Progenitor cell of endocrine pancreas (in vitro differentiated cells): ENCODE data around the gene CCDC78. TPM values are rescaled to one million over a fixed set of nuclear protein-coding genes. Genes with fewer than 3 reads are reported as not detected.
"Not testable (repeated sequence)": the region's sequence is repeated elsewhere in the genome, so short reads cannot be mapped to it uniquely, and the experiment has no call there.

ENCODE experiments used
- DNase-seq: peaks from one replicate; pipeline ENCODE4 v3.0.0; 2021; ENCODE audit warnings: low spot score; ENCODE audit not compliant: unreplicated experiment
- H3K27ac Mint-ChIP-seq: 2 replicates; pipeline ENCODE4 v1.8.0; 2021; ENCODE audit warnings: mild to moderate bottlenecking, moderate library complexity, mixed read lengths
- H3K27me3 Mint-ChIP-seq: 2 replicates; pipeline ENCODE4 v1.8.0; 2021; ENCODE audit warnings: mixed read lengths
- H3K36me3 Mint-ChIP-seq: 2 replicates; pipeline ENCODE4 v1.8.0; 2022; ENCODE audit warnings: mixed read lengths; ENCODE audit not compliant: insufficient read depth
- H3K4me1 Mint-ChIP-seq: 2 replicates; pipeline ENCODE4 v1.8.0; 2021; ENCODE audit warnings: low read depth, mixed read lengths
- H3K4me3 Mint-ChIP-seq: 2 replicates; pipeline ENCODE4 v1.8.0; 2021; ENCODE audit warnings: low read depth, mild to moderate bottlenecking, moderate library complexity, mixed read lengths
- H3K9me3 Mint-ChIP-seq: 2 replicates; pipeline ENCODE4 v1.8.0; 2021; ENCODE audit warnings: low read depth, mixed read lengths
- CTCF ChIP-seq: fragments of 200-600 bp; sonication (generic); IDR thresholded peaks from one replicate; pipeline ENCODE4 v1.5.0; 2021; ENCODE audit warnings: antibody characterized with exemption, mild to moderate bottlenecking; ENCODE audit not compliant: unreplicated experiment
- total RNA-seq: library from RNA; stranded (reverse); gene quantifications from 2 replicates; pipeline ENCODE4 v1.2.1, GENCODE V29; 2021

The CCDC78 gene
- total RNA-seq, 1 donor from 2014 or later = 3.2 TPM

- Mint-ChIP-seq H3K36me3 (no peaks in the 10 kb centered on the region), H3K4me3 (peak overlapping the region; percentile 74), H3K27me3 (peaks cover 5% of the 10 kb centered on the region), H3K27ac (peak overlapping the region; percentile 54), H3K4me1 (peaks cover 12% of the 10 kb centered on the region), H3K9me3 (no peaks in the 10 kb centered on the region)
- DNase-seq = peak; percentile 57
- TF ChIP-seq CTCF = no peak
Measured at GRCh38 chr16:716200-716568, 10.1 kb downstream of the CCDC78 start.

DNA sequence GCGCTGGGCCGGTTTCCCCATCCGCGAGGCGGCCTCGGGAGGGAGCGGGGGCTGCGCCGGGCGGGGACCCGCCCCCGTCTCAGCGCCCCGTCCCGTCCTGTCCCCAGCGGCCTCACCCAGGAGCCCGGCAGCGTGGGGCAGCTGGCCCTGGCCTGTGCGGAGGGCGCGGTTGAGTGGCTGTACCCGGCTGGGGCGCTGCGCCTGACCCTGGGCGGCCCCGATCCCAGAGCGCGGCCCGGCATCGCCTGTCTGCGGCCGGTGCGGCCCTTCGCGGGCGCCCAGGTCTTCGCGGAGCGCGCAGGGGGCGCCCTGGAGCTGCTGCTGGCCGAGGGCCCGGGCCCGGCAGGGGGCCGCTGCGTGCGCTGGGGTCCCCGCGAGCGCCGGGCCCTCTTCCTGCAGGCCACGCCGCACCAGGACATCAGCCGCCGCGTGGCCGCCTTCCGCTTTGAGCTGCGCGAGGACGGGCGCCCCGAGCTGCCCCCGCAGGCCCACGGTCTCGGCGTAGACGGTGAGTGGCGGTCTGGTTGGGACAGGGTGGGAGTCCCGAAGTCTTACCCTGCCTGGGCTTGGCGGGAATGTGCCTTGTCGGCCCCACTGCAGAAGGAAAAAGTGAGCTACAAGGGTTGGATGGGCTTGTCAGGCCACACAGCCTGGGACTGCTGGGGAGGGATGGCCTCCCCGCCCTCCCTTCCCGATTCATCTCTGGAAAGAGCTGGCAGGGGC, 10.6 kb downstream of the CCDC78 start:
- Mint-ChIP-seq H3K36me3 (no peaks in the 10 kb centered on the region), H3K4me3 (peak overlapping the region; percentile 74), H3K27ac (peak overlapping the region; percentile 54), H3K9me3 (no peaks in the 10 kb centered on the region), H3K27me3 (peaks cover 5% of the 10 kb centered on the region), H3K4me1 (peaks cover 12% of the 10 kb centered on the region)
- DNase-seq = no peak
- peak; percentile 51 for TF ChIP-seq CTCF

DNA sequence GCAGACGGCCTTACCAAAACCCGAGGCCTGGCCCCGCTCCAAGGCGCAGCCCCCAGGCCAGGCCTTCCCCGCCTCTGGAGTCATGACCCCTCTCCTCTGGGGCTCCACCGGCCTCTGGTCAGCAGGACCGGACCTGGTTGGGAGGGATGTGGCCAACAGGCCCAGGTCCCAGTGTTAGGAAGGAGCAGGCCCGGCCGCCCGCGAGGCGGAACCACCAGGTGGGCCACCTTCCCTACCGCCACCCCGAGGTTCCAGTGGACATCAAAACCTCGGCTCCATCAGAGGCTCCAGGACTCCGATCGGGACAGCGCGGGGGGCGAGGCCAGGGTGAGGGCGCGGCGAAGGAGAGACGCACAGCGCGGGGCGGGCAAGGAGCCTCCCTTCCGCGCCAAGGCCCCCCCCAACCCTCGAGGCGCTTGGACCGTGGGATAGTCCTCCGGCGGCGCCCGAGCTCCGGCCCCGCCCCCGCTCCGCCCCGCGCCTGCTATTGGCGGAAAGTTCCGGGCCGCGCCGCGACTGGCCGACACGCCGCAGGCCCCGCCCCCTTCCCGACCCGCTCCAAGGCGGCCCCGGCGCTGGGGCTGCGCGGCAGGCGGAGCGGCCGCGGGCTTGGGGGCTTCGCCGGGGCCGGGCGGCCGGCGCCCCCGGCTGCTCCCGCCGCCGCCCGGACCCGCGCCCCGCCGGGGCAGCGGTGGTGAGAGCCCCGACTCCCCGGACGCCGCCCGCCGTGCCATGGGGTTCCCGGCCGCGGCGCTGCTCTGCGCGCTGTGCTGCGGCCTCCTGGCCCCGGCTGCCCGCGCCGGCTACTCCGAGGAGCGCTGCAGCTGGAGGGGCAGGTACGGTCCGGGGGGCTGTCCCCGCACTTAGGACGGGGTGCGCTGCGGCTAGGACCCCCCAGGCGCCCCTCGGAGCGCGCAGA, 11.4 kb downstream of the CCDC78 start, which contains the start of gene METRN:
METRN (plus strand) TSS at position 561 of the 919 bp plus-strand sequence; CDS start at position 733, 172 bp downstream.
- Mint-ChIP-seq H3K9me3 (no peaks in the 10 kb centered on the region), H3K27ac (peak within 1 kb of the TSS; percentile 54), H3K27me3 (peaks cover 8% of the 10 kb centered on the region), H3K36me3 (no peaks in the 10 kb centered on the region), H3K4me1 (peaks cover 9% of the 10 kb centered on the region), H3K4me3 (peak within 1 kb of the TSS; percentile 74)
- no peak for TF ChIP-seq CTCF
- peak; percentile 90 for DNase-seq

- TF ChIP-seq CTCF = no peak
- Mint-ChIP-seq H3K36me3 (no peaks in the 10 kb centered on the region), H3K4me1 (peaks cover 6% of the 10 kb centered on the region), H3K9me3 (no peaks in the 10 kb centered on the region), H3K27ac (no peak overlapping the region), H3K27me3 (peaks cover 14% of the 10 kb centered on the region), H3K4me3 (peak overlapping the region; percentile 46)
- no peak for DNase-seq
Measured at GRCh38 chr16:714079-714478, 12.2 kb downstream of the CCDC78 start.

DNA sequence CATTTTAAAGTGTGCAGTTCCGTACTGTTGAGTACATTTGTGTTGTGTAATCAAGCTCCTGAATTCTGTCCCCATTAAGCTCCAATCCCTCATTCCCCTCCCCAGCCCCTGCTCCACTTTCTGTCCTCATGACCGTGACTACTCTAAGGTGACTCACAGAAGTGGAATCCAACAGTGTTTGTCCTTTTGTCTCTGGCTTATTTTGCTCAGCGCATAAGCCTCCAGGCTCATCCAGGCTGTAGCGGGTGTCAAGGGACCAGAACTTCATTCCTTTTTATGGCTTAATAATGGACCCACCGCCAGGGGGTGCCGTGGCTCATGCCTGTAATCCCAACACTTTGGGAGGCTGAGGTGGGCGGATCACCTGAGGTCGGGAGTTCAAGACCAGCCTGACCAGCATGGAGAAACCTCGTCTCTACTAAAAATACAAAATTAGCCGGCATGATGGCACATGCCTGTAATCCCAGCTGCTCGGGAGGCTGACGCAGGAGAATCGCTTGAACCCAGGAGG, 13.4 kb downstream of the CCDC78 start:
- TF ChIP-seq CTCF = peak; percentile 48
- peak overlapping the region; percentile 69 for H3K27ac Mint-ChIP-seq
- not testable (repeated sequence) for H3K9me3 Mint-ChIP-seq, H3K36me3 Mint-ChIP-seq, DNase-seq, H3K4me1 Mint-ChIP-seq
- H3K4me3 Mint-ChIP-seq = peak overlapping the region; percentile 36
- H3K27me3 Mint-ChIP-seq = peaks cover 26% of the 10 kb centered on the region
